H1 (cell line): ENCODE results near the gene TBC1D9.

Experiments used
- ASH2L ChIP-seq: fragments of 200-600, 300-600 bp; sonication (generic); IDR thresholded peaks from one replicate; pipeline ENCODE4 v1.7.1; 2017; ENCODE audit warnings: low read length
- BCL11A ChIP-seq, 2 experiments: IDR thresholded peaks; one replicate each; pipeline ENCODE4 v1.6.1; 2011; ENCODE audit warnings: low read depth in 2 of 2, low read length in 2 of 2, mild to moderate bottlenecking in 2 of 2
- CTCF ChIP-seq, 3 experiments: IDR thresholded peaks; 1 replicate in 2 of 3; 2 replicates in 1 of 3; pipeline versions ENCODE4 v1.5.1 to v1.6.1; 2011; ENCODE audit warnings: low read length in 3 of 3, mild to moderate bottlenecking in 3 of 3, inconsistent platforms in 2 of 3, low read depth in 1 of 3, moderate library complexity in 1 of 3; ENCODE audit not compliant: insufficient read depth in 1 of 3; ENCODE audit errors: control extremely low read depth in 1 of 3
- EZH2 ChIP-seq: fragments of 200-600 bp; sonication (generic); IDR thresholded peaks from 2 replicates; pipeline ENCODE4 v1.7.1; 2012; ENCODE audit warnings: low read depth, mild to moderate bottlenecking, moderate library complexity, low read length, inconsistent platforms; ENCODE audit not compliant: severe bottlenecking
- GTF2F1 ChIP-seq: IDR thresholded peaks from 2 replicates; pipeline ENCODE4 v1.6.1; 2012; ENCODE audit warnings: low read depth, low read length, improper control_type of control experiment, borderline replicate concordance
- HDAC2 ChIP-seq, 2 experiments: fragments of 300-600 bp in 1 of 2; sonication (generic) in 1 of 2; IDR thresholded peaks; 2 replicates each; pipeline ENCODE4 v1.6.1; 2011 to 2012; ENCODE audit warnings: low read depth in 2 of 2, low read length in 2 of 2, mild to moderate bottlenecking in 2 of 2, moderate library complexity in 2 of 2, borderline replicate concordance in 1 of 2, inconsistent platforms in 1 of 2
- PHF8 ChIP-seq: fragments of 200-600 bp; sonication (generic); conservative IDR thresholded peaks from 2 replicates; pipeline ENCODE4 v1.7.1; 2012; ENCODE audit warnings: low read depth, mild to moderate bottlenecking, inconsistent platforms, low read length, moderate library complexity
- POLR2A ChIP-seq, 2 experiments: IDR thresholded peaks; 1 replicate in 1 of 2; 2 replicates in 1 of 2; pipeline ENCODE4 v1.6.1; 2011; ENCODE audit warnings: low read depth in 2 of 2, low read length in 2 of 2, mild to moderate bottlenecking in 2 of 2; ENCODE audit errors: control extremely low read depth in 1 of 2
- RBBP5 ChIP-seq: IDR thresholded peaks from 2 replicates; pipeline ENCODE4 v1.7.1; 2012; ENCODE audit warnings: low read depth, mild to moderate bottlenecking, inconsistent platforms, low read length, moderate library complexity, borderline replicate concordance
- RXRA ChIP-seq: IDR thresholded peaks from 2 replicates; pipeline ENCODE4 v1.6.1; 2011; ENCODE audit warnings: low read depth, mild to moderate bottlenecking, low read length, moderate library complexity; ENCODE audit not compliant: insufficient read depth
- SP1 ChIP-seq: IDR thresholded peaks from 2 replicates; pipeline ENCODE4 v1.6.1; 2011; ENCODE audit warnings: low read depth, low read length
- TBP ChIP-seq: IDR thresholded peaks from 2 replicates; pipeline ENCODE4 v1.6.1; 2011; ENCODE audit warnings: low read depth, low read length, improper control_type of control experiment

- no peak for TF ChIP-seq EZH2
- no peak for TF ChIP-seq HDAC2 (IDR thresholded peaks at IDR 0.05; ENCODE audit: borderline replicate concordance in 1 of 2, low read depth in 2 of 2, low read length in 2 of 2)
- no peak for TF ChIP-seq BCL11A (IDR thresholded peaks at IDR 0.05; ENCODE audit: low read depth in 2 of 2, low read length in 2 of 2)
- no peak for TF ChIP-seq RXRA
- no peak for TF ChIP-seq PHF8
- TF ChIP-seq CTCF (IDR thresholded peaks at IDR 0.05; ENCODE audit: control extremely low read depth in 1 of 3, insufficient read depth in 1 of 3, low read depth in 1 of 3, low read length in 3 of 3) = no peak
- no peak for TF ChIP-seq SP1
- TF ChIP-seq ASH2L = no peak
- TF ChIP-seq GTF2F1 = no peak
- no peak for TF ChIP-seq POLR2A (IDR thresholded peaks at IDR 0.05; ENCODE audit: control extremely low read depth in 1 of 2, low read depth in 2 of 2, low read length in 2 of 2)
- no peak for TF ChIP-seq TBP
- no peak for TF ChIP-seq RBBP5
Observed at GRCh38 chr4:140715119-140715518, 41.1 kb downstream of the TBC1D9 start.
